GM23338 (cell line): ENCODE data around the gene FANCC. TPM values are rescaled to one million over a fixed set of nuclear protein-coding genes. Genes with fewer than 3 reads are reported as not detected.

Experiments
- ATAC-seq: fragments of 200-7000 bp; cut with Tn5 transposase; 3 replicates; pipeline ENCODE4 v1.9.1; 2020
- DNase-seq: peaks from one replicate; pipeline ENCODE4 v3.0.0-alpha.2; 2015; ENCODE audit warnings: low spot score
- H2AFZ ChIP-seq: fragments of 200-600 bp; sonication (generic); 2 replicates; pipeline ENCODE4 v1.8.0; 2016; ENCODE audit warnings: antibody characterized with exemption, mild to moderate bottlenecking, moderate library complexity
- H3F3A ChIP-seq: fragments of 200-600 bp; sonication (generic); replicated peaks from 2 replicates; pipeline ENCODE4 v1.8.0; 2017; ENCODE audit warnings: antibody characterized with exemption, mixed run types, low read depth
- H3K27ac ChIP-seq: fragments of 200-600 bp; sonication (generic); 2 replicates; pipeline ENCODE4 v1.6.1; 2016; ENCODE audit warnings: low read depth
- H3K27me3 ChIP-seq: fragments of 200-600 bp; sonication (generic); 2 replicates; pipeline ENCODE4 v1.8.0; 2016; ENCODE audit warnings: mild to moderate bottlenecking, mixed run types, moderate library complexity; ENCODE audit not compliant: insufficient read depth
- H3K36me3 ChIP-seq: fragments of 200-600 bp; sonication (generic); 2 replicates; pipeline ENCODE4 v1.8.0; 2016; ENCODE audit warnings: mild to moderate bottlenecking; ENCODE audit not compliant: insufficient read depth
- H3K4me1 ChIP-seq: fragments of 200-600 bp; sonication (generic); 2 replicates; pipeline ENCODE4 v1.8.0; 2016; ENCODE audit warnings: mild to moderate bottlenecking, moderate library complexity; ENCODE audit not compliant: insufficient read depth
- H3K4me2 ChIP-seq: fragments of 200-600 bp; sonication (generic); 2 replicates; pipeline ENCODE4 v1.7.1; 2017; ENCODE audit warnings: mixed run types
- H3K4me3 ChIP-seq: fragments of 200-600 bp; sonication (generic); 2 replicates; pipeline ENCODE4 v1.6.1; 2016; ENCODE audit warnings: mixed run types
- H3K79me2 ChIP-seq: fragments of 200-600 bp; sonication (generic); replicated peaks from 2 replicates; pipeline ENCODE4 v1.8.0; 2017; ENCODE audit warnings: mild to moderate bottlenecking; ENCODE audit not compliant: insufficient read depth
- H3K9me2 ChIP-seq: fragments of 200-600 bp; sonication (generic); 2 replicates; pipeline ENCODE4 v1.8.0; 2017; ENCODE audit not compliant: insufficient read depth
- H4K20me1 ChIP-seq: fragments of 200-600 bp; sonication (generic); replicated peaks from 2 replicates; pipeline ENCODE4 v1.8.0; 2017; ENCODE audit warnings: mild to moderate bottlenecking; ENCODE audit not compliant: insufficient read depth
- H3K27ac Mint-ChIP-seq: 2 replicates; pipeline ENCODE4 v1.8.0; 2020; ENCODE audit warnings: inconsistent platforms, mild to moderate bottlenecking, moderate library complexity, mixed read lengths
- H3K27me3 Mint-ChIP-seq: 3 replicates; pipeline ENCODE4 v1.8.0; 2022; ENCODE audit warnings: low read depth, mild to moderate bottlenecking, moderate library complexity, mixed read lengths, inconsistent platforms; ENCODE audit not compliant: insufficient read depth, poor library complexity
- H3K36me3 Mint-ChIP-seq: 3 replicates; pipeline ENCODE4 v1.8.0; 2021; ENCODE audit warnings: low read depth, mild to moderate bottlenecking, inconsistent platforms, moderate library complexity, mixed read lengths
- H3K4me1 Mint-ChIP-seq: 3 replicates; pipeline ENCODE4 v1.8.0; 2020; ENCODE audit warnings: mild to moderate bottlenecking, inconsistent platforms, mixed read lengths
- H3K4me3 Mint-ChIP-seq: 3 replicates; pipeline ENCODE4 v1.8.0; 2021; ENCODE audit warnings: moderate library complexity, mild to moderate bottlenecking, inconsistent platforms, mixed read lengths
- H3K9me3 Mint-ChIP-seq: 3 replicates; pipeline ENCODE4 v1.8.0; 2020; ENCODE audit warnings: moderate library complexity, mild to moderate bottlenecking, inconsistent platforms, mixed read lengths
- CREB1 ChIP-seq: fragments of 250-450 bp; sonication (Bioruptor Pico); IDR thresholded peaks from 2 replicates; pipeline ENCODE4 v1.5.0; 2020; ENCODE audit warnings: low read depth, mild to moderate bottlenecking, moderate library complexity
- CTCF ChIP-seq, 2 experiments: fragments of 200-600 bp in 1 of 2; sonication (generic) in 1 of 2; conservative IDR thresholded peaks; 2 replicates each; pipeline versions ENCODE4 v1.5.1 to v1.6.1; 2016 to 2017; ENCODE audit warnings: antibody characterized with exemption in 2 of 2, low read depth in 2 of 2, mild to moderate bottlenecking in 2 of 2, moderate library complexity in 1 of 2
- EZH2 ChIP-seq: fragments of 200-600 bp; sonication (generic); IDR thresholded peaks from one replicate; pipeline ENCODE4 v1.8.0; 2017; ENCODE audit warnings: antibody characterized with exemption, mild to moderate bottlenecking, low read depth; ENCODE audit not compliant: unreplicated experiment
- EZH2phosphoT487 ChIP-seq: fragments of 200-600 bp; sonication (generic); IDR thresholded peaks from one replicate; pipeline ENCODE4 v1.8.1; 2018; ENCODE audit warnings: antibody characterized with exemption; ENCODE audit not compliant: unreplicated experiment
- JUNB ChIP-seq: IDR thresholded peaks from one replicate; pipeline ENCODE4 v1.6.1; 2016; ENCODE audit warnings: antibody characterized with exemption; ENCODE audit not compliant: unreplicated experiment
- NANOG ChIP-seq: IDR thresholded peaks from 2 replicates; pipeline ENCODE4 v1.6.1; 2016; ENCODE audit warnings: antibody characterized with exemption, borderline replicate concordance
- POLR2AphosphoS5 ChIP-seq: IDR thresholded peaks from 2 replicates; pipeline ENCODE4 v1.6.1; 2016; ENCODE audit warnings: antibody characterized with exemption, low read depth
- STAT1 ChIP-seq: IDR thresholded peaks from one replicate; pipeline ENCODE4 v1.6.1; 2016; ENCODE audit warnings: antibody characterized with exemption; ENCODE audit not compliant: unreplicated experiment
- ZNF114 ChIP-seq: fragments of 250-450 bp; sonication (Bioruptor Pico); IDR thresholded peaks from 2 replicates; pipeline ENCODE4 v1.5.0; 2020; ENCODE audit warnings: mild to moderate bottlenecking, moderate library complexity
- ZNF331 ChIP-seq: fragments of 250-450 bp; sonication (Bioruptor Pico); IDR thresholded peaks from 2 replicates; pipeline ENCODE4 v1.5.0; 2020; ENCODE audit warnings: low read depth, mild to moderate bottlenecking, moderate library complexity
- ZNF462 ChIP-seq: fragments of 250-450 bp; sonication (Bioruptor Pico); IDR thresholded peaks from 2 replicates; pipeline ENCODE4 v1.5.0; 2020; ENCODE audit warnings: mild to moderate bottlenecking, moderate library complexity
- polyA plus RNA-seq: library from polyadenylated mRNA; unstranded; fragments of >200 nt; fragmentation: Nextera tagmentation; extraction: Ambion mirVana; gene quantifications from 2 replicates; pipeline ENCODE4 v1.2.1, GENCODE V29; 2016
- total RNA-seq: library from RNA; depleted of rRNA; stranded (reverse); fragments of >200 nt; shearing (Covaris generic); gene quantifications from 2 replicates; pipeline ENCODE4 v1.2.3, GENCODE V29; 2014
- TF ChIP-seq, protein P1 (sequence below): IDR thresholded peaks from one replicate; pipeline ENCODE4 v1.6.1; 2018; ENCODE audit warnings: antibody characterized with exemption; ENCODE audit not compliant: unreplicated experiment
- TF ChIP-seq, protein P2 (sequence below): IDR thresholded peaks from 2 replicates; pipeline ENCODE4 v1.6.1; 2016; ENCODE audit warnings: antibody characterized with exemption

Gene FANCC
- total and polyA plus RNA-seq, 2 experiments from 2014 or later = 7.8 to 18.1 TPM

DNA sequence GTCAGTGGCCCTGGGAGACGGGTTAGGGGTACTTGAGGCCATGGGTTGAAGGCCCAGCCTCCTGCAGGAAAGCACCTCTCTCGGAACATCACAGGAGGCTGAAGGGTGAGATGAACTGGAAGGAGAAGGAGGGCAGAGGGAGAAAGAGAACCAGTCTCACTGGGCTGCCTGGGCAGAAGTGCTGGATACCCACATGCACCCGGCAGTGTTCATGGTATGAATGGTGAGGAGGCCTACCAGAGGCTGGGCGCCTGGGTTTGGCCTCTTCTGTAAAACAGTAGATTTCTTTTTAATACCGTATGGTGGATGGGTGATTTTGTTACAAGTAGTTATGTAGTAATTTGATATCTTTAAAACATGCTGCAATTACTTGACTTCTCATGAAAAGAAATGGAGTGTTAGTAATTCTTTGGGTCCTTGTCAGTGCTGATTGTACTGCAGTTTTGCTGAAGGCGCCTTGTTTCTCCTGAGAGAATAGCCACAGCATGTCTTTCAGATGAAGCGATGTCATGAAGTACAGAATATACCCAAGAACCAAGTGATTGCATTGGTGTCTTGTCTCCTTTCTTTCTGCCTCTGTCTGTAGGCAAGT is 258.6 kb downstream of the FANCC start:
- DNase-seq (no peak), ATAC-seq (no peak)
- no peak overlapping the region for H2AFZ ChIP-seq
- no peaks in the 10 kb centered on the region for H4K20me1 ChIP-seq
- H3K4me1 ChIP-seq = peaks cover 18% of the 10 kb centered on the region
- TF ChIP-seq CTCF (conservative IDR thresholded peaks at IDR 0.05; ENCODE audit: low read depth in 2 of 2) (no peak), STAT1 (no peak), ZNF462 (CRISPR knock-in tag) (no peak), EZH2 (no peak), ZNF331 (CRISPR knock-in tag) (no peak), NANOG (no peak), ZNF114 (CRISPR knock-in tag) (no peak), JUNB (no peak), CREB1 (CRISPR knock-in tag) (no peak), POLR2AphosphoS5 (no peak), EZH2phosphoT487 (no peak)
- TF ChIP-seq, protein P1, sequence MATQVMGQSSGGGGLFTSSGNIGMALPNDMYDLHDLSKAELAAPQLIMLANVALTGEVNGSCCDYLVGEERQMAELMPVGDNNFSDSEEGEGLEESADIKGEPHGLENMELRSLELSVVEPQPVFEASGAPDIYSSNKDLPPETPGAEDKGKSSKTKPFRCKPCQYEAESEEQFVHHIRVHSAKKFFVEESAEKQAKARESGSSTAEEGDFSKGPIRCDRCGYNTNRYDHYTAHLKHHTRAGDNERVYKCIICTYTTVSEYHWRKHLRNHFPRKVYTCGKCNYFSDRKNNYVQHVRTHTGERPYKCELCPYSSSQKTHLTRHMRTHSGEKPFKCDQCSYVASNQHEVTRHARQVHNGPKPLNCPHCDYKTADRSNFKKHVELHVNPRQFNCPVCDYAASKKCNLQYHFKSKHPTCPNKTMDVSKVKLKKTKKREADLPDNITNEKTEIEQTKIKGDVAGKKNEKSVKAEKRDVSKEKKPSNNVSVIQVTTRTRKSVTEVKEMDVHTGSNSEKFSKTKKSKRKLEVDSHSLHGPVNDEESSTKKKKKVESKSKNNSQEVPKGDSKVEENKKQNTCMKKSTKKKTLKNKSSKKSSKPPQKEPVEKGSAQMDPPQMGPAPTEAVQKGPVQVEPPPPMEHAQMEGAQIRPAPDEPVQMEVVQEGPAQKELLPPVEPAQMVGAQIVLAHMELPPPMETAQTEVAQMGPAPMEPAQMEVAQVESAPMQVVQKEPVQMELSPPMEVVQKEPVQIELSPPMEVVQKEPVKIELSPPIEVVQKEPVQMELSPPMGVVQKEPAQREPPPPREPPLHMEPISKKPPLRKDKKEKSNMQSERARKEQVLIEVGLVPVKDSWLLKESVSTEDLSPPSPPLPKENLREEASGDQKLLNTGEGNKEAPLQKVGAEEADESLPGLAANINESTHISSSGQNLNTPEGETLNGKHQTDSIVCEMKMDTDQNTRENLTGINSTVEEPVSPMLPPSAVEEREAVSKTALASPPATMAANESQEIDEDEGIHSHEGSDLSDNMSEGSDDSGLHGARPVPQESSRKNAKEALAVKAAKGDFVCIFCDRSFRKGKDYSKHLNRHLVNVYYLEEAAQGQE = no peak
- TF ChIP-seq, protein P2, sequence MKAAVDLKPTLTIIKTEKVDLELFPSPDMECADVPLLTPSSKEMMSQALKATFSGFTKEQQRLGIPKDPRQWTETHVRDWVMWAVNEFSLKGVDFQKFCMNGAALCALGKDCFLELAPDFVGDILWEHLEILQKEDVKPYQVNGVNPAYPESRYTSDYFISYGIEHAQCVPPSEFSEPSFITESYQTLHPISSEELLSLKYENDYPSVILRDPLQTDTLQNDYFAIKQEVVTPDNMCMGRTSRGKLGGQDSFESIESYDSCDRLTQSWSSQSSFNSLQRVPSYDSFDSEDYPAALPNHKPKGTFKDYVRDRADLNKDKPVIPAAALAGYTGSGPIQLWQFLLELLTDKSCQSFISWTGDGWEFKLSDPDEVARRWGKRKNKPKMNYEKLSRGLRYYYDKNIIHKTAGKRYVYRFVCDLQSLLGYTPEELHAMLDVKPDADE = no peak
- H3K27me3 ChIP-seq = no peaks in the 10 kb centered on the region
- Mint-ChIP-seq H3K27me3 (peaks cover 12% of the 10 kb centered on the region), H3K36me3 (no peaks in the 10 kb centered on the region), H3K4me3 (no peak overlapping the region), H3K4me1 (peaks cover 50% of the 10 kb centered on the region), H3K27ac (no peak overlapping the region), H3K9me3 (no peaks in the 10 kb centered on the region)
- H3K79me2 ChIP-seq = no peaks in the 10 kb centered on the region
- H3K36me3 ChIP-seq = no peaks in the 10 kb centered on the region
- no peaks in the 10 kb centered on the region for H3K9me2 ChIP-seq
- H3K4me2 ChIP-seq = no peak overlapping the region
- no peaks in the 10 kb centered on the region for H3F3A ChIP-seq
- no peak overlapping the region for H3K27ac ChIP-seq
- H3K4me3 ChIP-seq = no peak overlapping the region
